ENCODE data around the gene LYZL6.
"Not testable (repeated sequence)": the region's sequence is repeated elsewhere in the genome, so short reads cannot be mapped to it uniquely, and the experiment has no call there.

Gene LYZL6

DNA sequence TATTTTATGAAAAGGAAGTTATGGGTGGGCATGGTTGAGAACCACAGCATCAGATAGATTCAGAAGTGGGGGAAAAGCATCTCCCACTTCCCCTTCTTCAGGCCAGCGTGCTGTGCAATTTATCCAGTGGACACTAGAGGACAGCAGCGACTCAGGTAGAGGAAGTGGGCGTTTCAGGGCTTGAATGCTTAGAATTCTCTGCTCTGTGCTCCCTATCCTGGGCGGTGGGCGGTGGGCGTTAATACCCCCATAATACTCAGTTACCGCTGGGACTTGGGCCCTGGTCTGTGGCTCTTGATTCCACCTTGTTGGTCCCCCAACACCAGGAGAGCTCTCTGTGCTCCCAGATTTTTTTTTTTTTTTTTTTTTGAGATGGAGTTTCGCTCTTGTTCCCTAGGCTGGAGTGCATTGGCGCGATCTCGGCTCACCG, 3.7 kb upstream of the LYZL6 start:
- peak in 1 of 2 donors; percentile 16 for DNase-seq (ENCODE audit: extremely low read depth in 1 of 2, low read depth in 1 of 2)

DNA sequence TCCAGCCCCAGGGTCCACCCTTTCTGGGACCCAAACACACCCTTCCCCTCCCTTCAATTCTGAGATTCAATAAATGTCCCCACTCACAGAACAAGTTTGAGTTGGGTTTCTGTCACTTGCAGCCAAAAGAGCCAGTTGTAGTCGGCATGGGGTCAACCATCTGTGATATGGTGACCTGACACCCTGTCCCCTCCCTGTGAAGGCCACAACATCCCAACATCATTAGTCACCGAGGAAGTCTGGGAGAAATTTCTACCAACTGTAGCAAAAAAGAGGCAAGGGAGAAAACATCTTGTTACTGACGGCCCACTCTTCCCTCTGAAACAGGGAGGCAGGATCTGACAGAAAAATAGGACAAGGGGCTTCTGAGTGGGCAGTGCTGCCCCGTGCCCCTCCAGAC, 638 bp upstream of the LYZL6 start:
- no peak for DNase-seq (ENCODE audit: extremely low read depth in 1 of 2, low read depth in 1 of 2)

DNA sequence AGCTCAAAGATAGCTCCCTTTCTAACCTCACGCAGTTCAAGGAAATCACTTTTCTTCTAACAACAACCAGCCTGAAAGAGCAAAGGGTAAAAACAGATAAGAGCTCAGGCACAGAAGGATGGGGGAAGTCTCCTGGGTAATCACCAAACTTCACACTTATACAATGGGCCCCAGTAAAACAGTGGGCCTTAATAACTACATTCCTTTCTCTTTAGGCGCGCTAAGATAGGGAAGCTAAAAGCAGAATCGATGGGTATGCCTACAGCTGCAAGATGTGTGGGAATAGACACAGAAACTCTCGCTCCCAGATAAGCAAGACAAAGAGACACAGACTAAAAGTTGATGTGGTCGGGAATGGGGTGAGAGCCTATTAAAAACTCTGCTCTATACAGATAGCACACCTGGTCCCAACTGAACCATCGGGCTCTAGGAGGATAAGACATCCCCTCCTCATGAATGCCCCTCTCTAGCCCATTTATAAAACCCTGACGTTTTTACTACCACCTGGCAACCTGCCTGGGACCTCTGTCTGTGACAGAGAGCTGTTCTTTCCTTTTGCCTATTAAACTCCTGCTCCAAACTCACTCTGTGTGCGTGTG, 826 bp downstream of the LYZL6 start:
- DNase-seq (ENCODE audit: extremely low read depth in 1 of 2, low read depth in 1 of 2): no peak

DNA sequence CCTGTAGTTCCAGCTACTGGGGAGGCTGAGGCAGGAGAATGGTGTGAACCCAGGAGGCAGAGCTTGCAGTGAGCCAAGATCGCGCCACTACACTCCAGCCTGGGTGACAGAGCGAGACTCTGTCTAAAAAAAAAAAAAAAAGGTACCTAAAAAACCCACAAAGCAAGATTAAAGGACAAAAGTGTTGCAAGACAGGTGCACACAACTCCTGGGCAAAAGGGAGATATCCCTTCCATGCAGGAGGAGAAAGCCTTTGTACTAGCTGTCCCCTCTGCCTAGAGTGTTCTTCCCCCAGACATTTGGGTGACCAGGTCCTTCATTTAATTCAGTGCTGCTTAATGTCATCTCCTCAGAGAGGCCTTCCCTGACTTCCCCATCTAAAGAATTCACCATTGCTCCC, 5.0 kb downstream of the LYZL6 start:
- DNase-seq (ENCODE audit: extremely low read depth in 1 of 2, low read depth in 1 of 2): not testable (repeated sequence)

DNA sequence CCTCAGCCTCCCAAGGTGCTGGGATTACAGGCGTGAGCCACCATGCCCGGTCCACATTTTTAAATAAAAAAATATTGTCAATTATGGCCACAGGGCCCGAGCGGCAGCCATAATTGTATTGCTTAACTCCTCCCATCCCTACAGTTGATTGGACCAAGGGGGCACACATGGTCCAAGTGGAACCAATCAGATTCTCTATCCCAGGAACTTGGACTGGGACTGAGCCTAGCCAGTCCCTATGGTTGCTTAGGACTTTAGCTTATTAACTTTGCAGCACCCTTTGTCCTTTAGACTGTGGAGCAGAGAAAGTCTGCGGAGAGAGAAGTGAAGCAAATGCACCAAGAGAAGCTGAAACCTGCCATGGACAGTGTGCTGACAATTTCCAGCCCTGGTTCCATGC, 7.5 kb downstream of the LYZL6 start:
- no peak for DNase-seq (ENCODE audit: extremely low read depth in 1 of 2, low read depth in 1 of 2)

DNA sequence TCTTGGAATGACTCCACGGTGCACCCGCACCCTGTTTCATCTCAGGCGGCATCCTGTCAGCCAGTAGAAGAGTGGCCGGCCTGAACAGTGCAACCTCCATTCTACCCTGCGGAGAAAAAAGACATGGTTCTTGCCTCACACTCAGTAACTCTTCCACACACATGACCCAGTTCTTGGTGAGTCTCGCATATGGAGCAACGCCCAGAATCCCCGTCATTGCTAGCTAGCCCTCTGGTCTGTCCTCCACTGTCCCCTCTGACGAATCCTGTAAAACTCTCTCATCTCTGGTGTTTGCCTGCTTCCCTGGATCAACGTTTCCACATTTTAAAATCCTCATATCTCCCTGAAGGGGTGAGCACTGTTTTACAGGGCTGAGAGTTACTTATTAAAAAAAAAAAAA, 8.8 kb downstream of the LYZL6 start:
- DNase-seq (ENCODE audit: extremely low read depth in 1 of 2, low read depth in 1 of 2): no peak

DNA sequence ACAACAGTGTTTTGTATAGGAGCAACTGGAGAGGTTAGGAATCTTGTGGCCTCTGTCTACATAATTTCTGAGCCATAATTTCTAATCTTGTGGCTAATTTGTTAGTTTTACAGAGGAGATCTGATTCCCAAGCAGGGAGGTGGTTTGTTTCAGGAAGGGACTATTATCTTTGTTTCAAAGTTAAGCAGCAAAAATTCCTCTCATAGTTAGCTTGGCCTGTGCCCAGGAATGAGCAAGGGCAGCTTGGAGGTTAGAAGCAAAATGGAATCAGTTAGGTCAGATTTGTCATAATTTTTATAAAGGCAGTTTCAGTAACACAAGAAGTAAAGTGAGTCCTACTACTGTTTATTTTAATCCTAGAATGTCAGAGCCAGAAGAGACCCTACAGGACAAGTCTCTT, 10.9 kb downstream of the LYZL6 start:
- DNase-seq (ENCODE audit: extremely low read depth in 1 of 2, low read depth in 1 of 2): no peak

DNA sequence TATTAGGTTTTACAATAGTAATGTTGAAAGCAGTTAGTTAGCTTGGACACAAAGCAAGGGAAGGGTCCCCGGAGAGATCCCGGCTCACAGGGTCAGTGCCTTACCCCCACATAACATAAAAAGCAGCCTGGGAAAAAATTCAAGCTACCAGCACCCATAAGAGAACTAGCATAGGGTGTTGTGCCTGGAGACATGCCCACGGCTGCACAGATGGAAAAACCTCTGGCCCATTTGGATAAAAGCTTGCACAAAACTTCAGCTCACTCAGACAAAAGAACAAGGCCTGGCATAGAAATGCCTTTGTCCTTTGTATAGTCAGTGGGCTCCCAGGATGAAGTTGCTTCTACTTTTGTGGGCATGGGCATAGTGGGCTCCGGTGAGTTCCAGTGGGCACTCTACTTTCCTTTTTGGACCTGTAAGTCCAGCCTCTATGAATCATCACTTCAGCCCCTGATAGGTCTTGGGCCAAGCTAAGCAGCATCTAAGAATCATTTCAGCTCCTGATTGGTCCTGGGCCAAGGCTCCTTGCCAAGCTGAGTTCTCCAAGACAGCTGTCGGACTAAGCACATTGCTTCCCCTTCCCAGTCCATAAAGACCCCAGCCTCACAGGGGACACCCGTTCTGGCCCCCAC, 11.6 kb downstream of the LYZL6 start:
- DNase-seq (ENCODE audit: extremely low read depth in 1 of 2, low read depth in 1 of 2): no peak

DNA sequence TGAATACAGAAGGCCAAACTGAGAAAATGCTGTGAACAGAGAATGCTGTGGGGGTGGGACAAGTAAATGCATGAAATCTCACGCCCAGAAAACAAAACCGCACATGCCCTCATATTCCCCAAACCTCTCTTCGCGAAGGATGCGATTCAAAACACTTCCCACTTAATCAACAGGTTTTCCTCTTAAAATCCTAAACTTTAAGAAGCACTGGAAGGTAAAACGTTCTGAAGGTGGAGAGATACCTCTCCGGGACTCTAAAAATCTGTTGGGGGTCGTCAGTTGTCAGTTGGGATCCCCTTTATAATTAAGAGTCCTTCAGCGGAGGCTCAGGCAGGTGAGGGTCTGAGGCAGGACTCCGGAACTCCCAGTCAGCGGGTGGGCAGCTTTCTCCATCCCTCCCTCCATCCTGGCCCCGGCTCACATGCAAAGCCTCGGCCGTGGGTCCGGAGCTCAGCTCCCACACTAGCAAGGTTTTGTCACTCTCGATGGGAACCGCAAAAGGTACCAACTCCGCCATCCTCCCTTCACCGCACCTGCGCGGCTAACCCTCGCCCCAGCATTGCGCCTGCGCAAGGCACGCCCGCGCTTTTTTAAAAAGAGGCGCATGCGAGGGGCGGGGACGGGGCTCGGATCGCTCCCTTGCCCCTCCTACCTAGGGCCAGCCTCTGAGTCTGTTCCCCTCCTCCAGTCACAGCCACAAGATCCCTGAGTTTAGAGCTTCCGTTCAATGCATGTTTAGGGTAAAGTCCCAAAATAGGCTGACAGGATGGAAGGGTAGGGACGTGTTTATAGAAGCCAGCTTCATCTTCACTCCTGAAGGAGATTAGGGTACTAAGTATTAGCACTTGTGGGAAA, 13.1 kb downstream of the LYZL6 start, which contains the start of gene RDM1:
Gene RDM1 (minus strand): TSS at position 563 of the 855 bp plus-strand sequence. CDS start 46 bp downstream, at position 517.
- DNase-seq (ENCODE audit: extremely low read depth in 1 of 2, low read depth in 1 of 2): peak; percentile 42 to 64

DNA sequence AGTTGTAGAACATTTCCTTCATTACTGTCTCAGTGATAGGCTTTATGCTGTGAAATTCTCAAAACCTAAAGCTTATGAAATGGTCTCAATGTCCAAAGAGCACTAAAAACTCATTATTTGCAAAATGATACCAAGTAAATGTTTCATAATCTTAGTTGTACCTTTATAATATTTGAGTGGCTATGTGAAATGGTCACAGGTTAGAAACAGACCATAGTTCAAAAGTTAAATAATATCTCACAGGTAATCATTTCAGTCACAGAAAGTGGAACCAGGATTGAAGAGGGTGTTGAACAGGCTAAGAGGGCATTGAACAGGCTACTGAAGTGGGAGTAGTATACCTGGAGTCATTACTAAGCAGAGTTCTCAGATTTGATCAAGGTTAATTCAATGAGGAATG, 15.8 kb downstream of the LYZL6 start:
- no peak for DNase-seq (ENCODE audit: extremely low read depth in 1 of 2, low read depth in 1 of 2)

DNA sequence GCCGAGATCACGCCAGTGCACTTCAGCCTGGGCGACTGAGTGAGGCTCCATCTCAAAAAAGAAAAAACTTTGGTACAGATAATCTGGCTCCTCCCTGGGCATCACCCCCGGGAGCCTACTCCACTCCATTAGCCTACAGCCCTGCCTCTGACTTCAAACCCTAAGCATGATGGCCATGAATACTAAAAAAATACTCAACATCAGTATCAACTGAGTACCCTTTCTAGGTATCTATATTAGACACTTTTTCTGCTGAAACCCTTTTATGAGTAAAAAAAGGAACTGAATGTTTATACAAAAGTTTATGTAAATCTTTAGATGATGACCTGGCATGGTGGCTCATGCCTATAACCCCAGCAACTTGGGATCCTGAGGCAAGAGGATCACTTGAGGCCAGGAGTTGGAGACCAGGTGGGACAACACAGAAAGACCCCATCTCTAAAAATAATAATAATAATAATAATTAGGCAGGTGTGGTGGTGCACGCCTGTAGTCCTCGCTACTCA, 19.9 kb downstream of the LYZL6 start:
- DNase-seq (ENCODE audit: extremely low read depth in 1 of 2, low read depth in 1 of 2): no peak

DNA sequence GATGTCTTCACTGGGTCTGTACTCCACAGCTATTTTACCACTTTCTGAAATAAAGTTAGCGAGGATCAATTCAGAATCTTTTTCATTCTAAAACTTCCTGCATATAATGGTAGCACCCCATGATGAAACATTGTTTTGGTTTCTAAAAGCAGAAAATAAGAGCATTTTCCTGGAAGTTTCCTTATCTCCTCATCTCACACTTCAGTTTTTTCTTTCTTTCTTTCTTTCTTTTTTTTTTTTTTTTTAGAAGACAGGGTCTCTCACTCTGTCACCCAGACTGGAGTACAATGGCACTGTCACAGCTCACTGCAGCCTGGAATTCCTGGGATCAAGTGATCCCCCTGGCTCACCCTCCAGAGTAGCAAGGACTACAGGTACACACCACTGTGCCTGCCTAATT, 23.3 kb downstream of the LYZL6 start:
- DNase-seq (ENCODE audit: extremely low read depth in 1 of 2, low read depth in 1 of 2): no peak

DNA sequence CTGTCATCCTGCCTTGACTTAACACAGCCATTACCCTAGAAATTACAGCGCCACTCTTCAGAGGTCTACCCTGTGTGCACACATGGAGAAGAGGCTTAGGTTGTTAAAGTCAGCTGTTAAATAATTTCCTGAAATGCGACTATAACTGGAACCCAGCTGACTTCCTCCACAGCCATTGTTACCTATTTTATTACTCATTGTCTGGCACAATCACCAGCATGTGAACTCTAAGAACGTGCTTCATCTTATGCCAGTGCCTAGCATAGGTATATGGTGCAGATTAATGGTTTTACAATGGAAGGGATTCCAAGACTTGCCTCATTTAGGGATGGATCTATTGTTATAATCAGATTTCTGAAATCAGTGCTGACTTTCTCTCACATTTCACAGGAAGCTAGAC, 24.8 kb downstream of the LYZL6 start:
- no peak for DNase-seq (ENCODE audit: extremely low read depth in 1 of 2, low read depth in 1 of 2)

DNA sequence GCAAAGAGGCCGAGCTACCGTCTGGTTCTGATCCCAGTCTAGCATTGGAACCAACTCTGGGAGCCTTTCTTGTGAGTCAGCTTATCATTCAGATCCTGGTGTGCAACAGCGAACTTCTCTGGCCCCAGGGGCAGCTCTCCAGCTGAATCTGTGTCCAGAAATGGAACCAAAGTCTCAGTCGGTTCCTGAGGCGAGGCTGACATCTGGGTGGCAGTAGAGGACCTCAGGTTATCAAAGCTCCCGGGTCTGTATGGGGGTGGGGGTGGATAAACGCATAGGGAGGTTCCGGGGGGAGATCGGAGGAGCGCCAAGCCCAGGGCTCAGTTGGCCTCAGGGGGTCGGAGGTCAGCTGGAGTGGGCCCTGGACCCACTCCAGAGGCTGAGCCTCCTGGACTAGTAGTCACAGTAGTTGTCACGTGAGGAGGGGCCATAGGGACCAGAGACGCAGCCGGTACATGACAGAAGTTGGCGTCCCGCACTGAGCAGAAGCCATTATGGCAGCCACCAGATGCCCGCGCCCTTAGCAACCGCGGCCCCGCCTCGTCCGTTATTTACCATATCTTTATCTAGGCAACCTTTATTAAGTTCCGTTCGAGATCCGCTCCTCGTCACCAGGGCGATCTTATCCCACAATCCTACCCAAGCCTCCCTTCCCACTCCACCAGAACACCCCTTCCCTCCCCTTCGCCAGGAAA, 25.8 kb downstream of the LYZL6 start:
- no peak for DNase-seq (ENCODE audit: extremely low read depth in 1 of 2, low read depth in 1 of 2)

DNA sequence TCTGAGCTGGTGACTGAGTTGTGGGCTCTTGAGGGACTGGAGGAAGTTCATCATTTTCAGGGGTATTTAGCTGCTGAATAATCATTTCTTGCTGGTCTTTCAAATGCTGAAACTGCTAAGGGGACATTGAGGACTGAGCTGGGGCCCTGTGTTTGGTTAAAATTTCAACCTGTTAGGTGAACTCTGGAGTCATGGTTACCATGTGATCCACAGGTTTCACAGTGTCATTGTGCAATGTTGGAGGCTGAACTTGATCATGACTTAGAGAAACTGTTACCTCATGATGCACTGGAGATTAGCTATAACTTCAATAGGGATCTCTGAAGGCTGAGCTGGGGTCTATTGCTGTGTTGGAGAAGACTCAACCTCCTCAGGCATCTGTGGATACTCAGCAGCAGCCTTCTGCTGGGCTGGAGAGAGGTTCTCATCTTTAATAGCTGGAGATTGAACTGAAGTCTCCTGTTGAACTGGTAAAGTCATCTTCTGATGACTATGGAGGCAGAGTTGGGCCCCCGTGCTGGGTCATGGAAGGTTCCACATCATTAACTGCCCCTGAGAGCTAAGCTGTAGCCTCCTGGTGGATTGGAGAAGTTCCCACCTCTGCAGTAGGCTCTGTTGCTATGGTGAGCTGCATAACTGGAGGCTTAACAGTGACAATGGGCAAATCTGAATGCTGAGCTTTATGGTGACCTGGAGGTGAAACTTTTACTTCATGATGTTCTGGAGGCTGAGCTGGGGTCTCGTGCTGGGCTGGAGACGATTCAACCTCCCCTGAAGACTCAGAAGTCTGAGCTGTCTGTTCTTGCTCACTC, 28.2 kb downstream of the LYZL6 start:
- no peak for DNase-seq (ENCODE audit: extremely low read depth in 1 of 2, low read depth in 1 of 2)

DNA sequence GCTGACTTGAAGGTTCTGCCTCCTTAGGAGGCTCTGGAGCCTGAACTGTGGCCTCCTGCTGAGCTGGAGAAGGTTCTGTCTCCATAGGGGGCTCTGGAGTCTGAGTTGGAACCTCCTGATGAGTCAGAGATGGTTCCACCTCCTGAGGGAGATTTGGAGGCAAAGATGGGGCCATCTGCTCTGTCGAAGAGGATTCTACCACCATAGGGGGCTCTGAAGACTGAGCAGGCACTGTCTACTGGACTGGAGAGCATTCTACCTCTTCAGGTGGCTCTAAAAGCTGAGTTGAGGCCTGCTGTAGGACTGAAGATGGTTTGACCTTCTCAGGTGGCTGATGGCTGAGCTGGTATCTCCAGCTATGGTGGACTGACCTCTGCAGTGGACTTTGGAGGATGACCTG, 29.2 kb downstream of the LYZL6 start:
- DNase-seq (ENCODE audit: extremely low read depth in 1 of 2, low read depth in 1 of 2): no peak

DNA sequence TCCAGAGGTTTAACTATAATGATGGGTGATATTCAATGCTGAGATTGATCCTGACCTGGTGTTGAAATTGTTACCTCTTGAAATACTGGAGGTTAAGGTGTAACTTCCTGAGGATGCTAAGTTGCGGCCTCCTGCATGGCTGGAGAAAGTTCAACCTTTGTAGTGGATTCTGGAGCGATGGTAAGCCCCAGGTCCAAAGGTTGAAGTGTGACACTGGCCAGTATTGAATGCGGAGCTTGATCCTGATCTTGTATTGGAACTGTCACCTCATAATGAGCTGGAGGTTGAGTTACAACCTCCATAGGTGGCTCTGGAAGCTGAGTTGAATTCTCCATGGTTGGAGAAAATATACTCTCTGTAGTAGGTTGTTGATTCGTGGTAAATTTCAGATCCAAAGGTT, 29.9 kb downstream of the LYZL6 start:
- DNase-seq (ENCODE audit: extremely low read depth in 1 of 2, low read depth in 1 of 2): no peak

DNA sequence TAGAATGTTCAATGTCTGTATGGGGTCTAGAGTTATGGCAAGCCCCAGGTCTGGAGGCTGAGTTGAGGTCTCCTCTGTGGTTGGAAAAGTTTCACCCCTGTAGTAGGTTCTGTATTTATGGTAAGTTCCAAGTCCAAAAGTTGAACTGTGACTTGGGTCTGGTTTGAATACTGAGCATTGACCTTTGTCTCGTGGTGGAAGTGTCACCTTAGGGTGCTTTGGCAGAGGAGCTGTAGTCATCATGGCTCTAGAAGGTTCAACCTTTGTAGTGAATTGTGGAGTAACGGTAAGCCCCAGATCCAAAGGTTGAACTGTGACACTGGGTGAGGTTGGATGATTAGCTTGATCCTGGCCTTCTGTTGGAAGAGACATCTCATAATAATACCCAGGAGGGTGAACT, 30.6 kb downstream of the LYZL6 start:
- no peak for DNase-seq (ENCODE audit: extremely low read depth in 1 of 2, low read depth in 1 of 2)

DNA sequence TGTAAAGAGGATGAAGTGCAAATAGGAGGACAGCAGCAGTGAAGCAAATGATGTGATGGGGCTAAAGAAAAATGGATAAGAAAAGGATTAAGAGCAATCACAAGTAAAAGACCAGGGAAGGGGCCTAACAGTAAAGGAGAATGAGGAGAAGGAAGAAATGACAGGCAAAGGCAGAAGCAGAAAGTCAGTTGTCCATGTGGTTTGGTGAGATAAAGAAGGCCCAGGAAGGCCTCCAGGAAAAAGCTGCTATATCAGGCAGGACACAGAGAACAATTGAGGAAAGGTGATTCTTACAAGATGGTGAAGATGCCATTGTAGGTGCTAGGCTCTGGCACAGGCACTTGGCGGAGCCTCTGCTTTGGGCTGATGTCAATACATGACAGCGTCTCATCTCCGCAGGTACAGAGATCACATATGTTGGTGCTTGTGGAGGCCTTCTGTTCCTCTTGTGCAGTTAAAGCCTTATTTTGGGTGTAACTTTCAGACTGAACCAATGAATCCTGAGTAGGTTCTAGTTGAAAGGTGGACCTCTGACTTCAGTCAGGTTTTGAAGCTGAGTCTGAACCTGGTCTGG, 31.1 kb downstream of the LYZL6 start:
- DNase-seq (ENCODE audit: extremely low read depth in 1 of 2, low read depth in 1 of 2): no peak

DNA sequence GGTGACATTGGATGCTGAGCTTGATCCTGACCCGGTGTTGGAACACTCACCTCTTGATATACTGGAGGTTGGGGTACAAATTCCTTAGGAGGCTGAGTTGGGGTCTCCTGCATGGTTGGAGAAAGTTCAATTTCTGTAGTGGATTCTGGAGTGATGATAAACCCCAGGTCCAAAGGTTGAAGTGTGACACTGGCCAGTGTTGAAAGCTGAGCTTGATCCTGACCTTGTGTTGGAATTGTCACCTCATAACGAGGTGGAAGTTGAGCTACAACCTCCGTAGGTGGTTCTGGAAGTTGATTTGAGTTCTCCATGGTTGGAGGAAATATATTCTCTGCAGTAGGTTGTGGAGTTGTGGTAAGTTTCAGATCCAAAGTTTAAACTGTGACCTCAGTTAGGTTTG, 34.1 kb downstream of the LYZL6 start:
- DNase-seq (ENCODE audit: extremely low read depth in 1 of 2, low read depth in 1 of 2): no peak
